A549 (cell line): ENCODE results near the gene LRRC7. TPM values are rescaled to one million over a fixed set of nuclear protein-coding genes. Genes with fewer than 3 reads are reported as not detected.

ENCODE experiments used
- ATAC-seq, 2 experiments: fragments of 200-7000 bp in 1 of 2; fragments of >200 bp in 1 of 2; cut with Nextera tagmentation in 1 of 2; cut with Tn5 transposase in 1 of 2; 3 replicates each; pipeline versions ENCODE4 v1.8.0 to v1.9.1; 2018 to 2020; ENCODE audit warnings: mild to moderate bottlenecking in 1 of 2, moderate library complexity in 1 of 2
- CTCF ChIA-PET: fragments of 300-600 bp; sonication (Branson Sonifier 250); formaldehyde crosslinking; extraction: SDS; loops from one replicate; lab custom pipeline; 2021; ENCODE audit warnings: antibody characterized with exemption, inconsistent platforms; lab: Yijun Ruan, JAX
- POLR2A ChIA-PET: fragments of 350-600 bp; formaldehyde crosslinking; extraction: SDS; loops from one replicate; lab custom pipeline; 2021; ENCODE audit warnings: antibody characterized with exemption, inconsistent platforms; lab: Yijun Ruan, JAX
- DNase-seq, 2 experiments: peaks; one replicate each; pipeline versions ENCODE4 v3.0.0 to v3.0.0-alpha.2; 2011 to 2016; ENCODE audit warnings: low read depth in 1 of 2, low spot score in 1 of 2
- FAIRE-seq: peaks from 2 replicates; lab custom pipeline; 2011; peaks lifted over from hg19 to GRCh38; lab: Jason Lieb, UNC
- H3K27ac ChIP-seq, 2 experiments: fragments of >200 bp; sonication (Bioruptor Twin); formaldehyde crosslinking; 3 replicates each; pipeline ENCODE4 v1.5.1; 2016 to 2017
- H3K4me1 ChIP-seq: fragments of >200 bp; sonication (Bioruptor Twin); formaldehyde crosslinking; 3 replicates; pipeline ENCODE4 v1.6.1; 2016
- H3K4me2 ChIP-seq: fragments of >200 bp; sonication (Bioruptor Twin); formaldehyde crosslinking; 3 replicates; pipeline ENCODE4 v1.6.1; 2016
- H3K4me3 ChIP-seq: fragments of >200 bp; sonication (Bioruptor Twin); formaldehyde crosslinking; 3 replicates; pipeline ENCODE4 v1.5.1; 2016
- H3K9me3 ChIP-seq: fragments of >200 bp; sonication (Bioruptor Twin); formaldehyde crosslinking; 3 replicates; pipeline ENCODE4 v1.6.1; 2016
- BHLHE40 ChIP-seq: IDR thresholded peaks from 2 replicates; pipeline ENCODE4 v1.6.1; 2012; ENCODE audit warnings: low read depth, low read length, inconsistent platforms
- CBX2 ChIP-seq: fragments of 200-600 bp; sonication (generic); IDR thresholded peaks from 2 replicates; pipeline ENCODE4 v1.6.1; 2016; ENCODE audit warnings: low read depth, mild to moderate bottlenecking, borderline replicate concordance
- CEBPB ChIP-seq, 2 experiments: fragments of >200 bp in 1 of 2; sonication (Bioruptor Twin) in 1 of 2; formaldehyde crosslinking in 1 of 2; IDR thresholded peaks; 2 replicates each; pipeline ENCODE4 v1.6.1; 2012 to 2016
- FOSB ChIP-seq: fragments of 250-450 bp; sonication (Bioruptor Pico); IDR thresholded peaks from 2 replicates; pipeline ENCODE4 v1.5.0; 2020; ENCODE audit warnings: mild to moderate bottlenecking, moderate library complexity
- FOSL2 ChIP-seq, 2 experiments: fragments of 450-650 bp in 1 of 2; fragments of >200 bp in 1 of 2; sonication (Bioruptor Twin) in 1 of 2; formaldehyde crosslinking; IDR thresholded peaks; 2 replicates each; pipeline versions ENCODE4 v1.5.0 to v1.6.1; 2016 to 2020; ENCODE audit warnings: mild to moderate bottlenecking in 1 of 2, moderate library complexity in 1 of 2
- GATA3 ChIP-seq: IDR thresholded peaks from 2 replicates; pipeline ENCODE4 v1.6.1; 2012; ENCODE audit warnings: borderline replicate concordance
- HDAC2 ChIP-seq: fragments of 200-600 bp; sonication (generic); IDR thresholded peaks from 2 replicates; pipeline ENCODE4 v1.6.1; 2016
- HOXA7 ChIP-seq: fragments of 250-450 bp; sonication (Bioruptor Pico); IDR thresholded peaks from 2 replicates; pipeline ENCODE4 v1.5.0; 2020; ENCODE audit warnings: mild to moderate bottlenecking, moderate library complexity
- HOXB13 ChIP-seq: fragments of 250-450 bp; sonication (Bioruptor Pico); IDR thresholded peaks from 2 replicates; pipeline ENCODE4 v1.5.0; 2020; ENCODE audit warnings: low read depth, mild to moderate bottlenecking, moderate library complexity
- JUN ChIP-seq, 2 experiments: fragments of >200 bp; sonication (Bioruptor Twin); formaldehyde crosslinking; IDR thresholded peaks; 2 replicates in 1 of 2; 3 replicates in 1 of 2; pipeline ENCODE4 v1.6.1; 2016 to 2017
- KDM1A ChIP-seq: fragments of 200-600 bp; sonication (generic); IDR thresholded peaks from 2 replicates; pipeline ENCODE4 v1.6.1; 2016; ENCODE audit warnings: low read depth, mild to moderate bottlenecking
- KDM5A ChIP-seq: fragments of 200-600 bp; sonication (generic); IDR thresholded peaks from 2 replicates; pipeline ENCODE4 v1.6.1; 2016; ENCODE audit warnings: antibody characterized with exemption, mild to moderate bottlenecking
- MYC ChIP-seq: IDR thresholded peaks from 2 replicates; pipeline ENCODE4 v1.6.1; 2012; ENCODE audit warnings: mild to moderate bottlenecking, inconsistent platforms, low read length, improper control_type of control experiment, borderline replicate concordance
- NR3C1 ChIP-seq: fragments of >200 bp; sonication (Bioruptor Twin); formaldehyde crosslinking; IDR thresholded peaks from 3 replicates; pipeline ENCODE4 v1.6.1; 2017
- POLR2A ChIP-seq: IDR thresholded peaks from 2 replicates; pipeline ENCODE4 v1.6.1; 2012; ENCODE audit warnings: mild to moderate bottlenecking, low read length
- POLR2AphosphoS2 ChIP-seq: conservative IDR thresholded peaks from 2 replicates; pipeline ENCODE4 v1.6.1; 2012; ENCODE audit warnings: low read length, improper control_type of control experiment, inconsistent platforms
- RARB ChIP-seq: fragments of 250-450 bp; sonication (Bioruptor Pico); IDR thresholded peaks from 2 replicates; pipeline ENCODE4 v1.8.0; 2021; ENCODE audit warnings: mild to moderate bottlenecking, moderate library complexity
- RFX5 ChIP-seq: fragments of 450-650 bp; IDR thresholded peaks from 2 replicates; pipeline ENCODE4 v1.7.1; 2014; ENCODE audit warnings: antibody characterized with exemption, mild to moderate bottlenecking, moderate library complexity
- TFCP2L1 ChIP-seq: fragments of 250-450 bp; sonication (Bioruptor Pico); IDR thresholded peaks from 2 replicates; pipeline ENCODE4 v1.5.0; 2021; ENCODE audit warnings: mild to moderate bottlenecking
- TP53 ChIP-seq: fragments of 250-450 bp; sonication (Bioruptor Pico); IDR thresholded peaks from 2 replicates; pipeline ENCODE4 v1.5.0; 2021; ENCODE audit warnings: mild to moderate bottlenecking, moderate library complexity
- ZC3H11A ChIP-seq: fragments of 450-650 bp; IDR thresholded peaks from 2 replicates; pipeline ENCODE4 v1.6.1; 2014; ENCODE audit warnings: antibody characterized with exemption, mild to moderate bottlenecking
- ZFP36 ChIP-seq: fragments of 450-650 bp; IDR thresholded peaks from 2 replicates; pipeline ENCODE4 v1.6.1; 2014; ENCODE audit warnings: borderline replicate concordance; ENCODE audit not compliant: partially characterized antibody
- WGBS: methylation state at CpG from one replicate; pipeline ENCODE4 v1.1.6; 2017; ENCODE audit errors: missing lambda C conversion rate; 5-methylcytosine and 5-hydroxymethylcytosine counted together
- polyA plus RNA-seq, 4 experiments: library from polyadenylated mRNA; depleted of rRNA in 3 of 4; stranded (reverse); fragments of >200 nt; fragmentation: RNase III in 1 of 4; extraction: RNeasy Plus Mini Kit Qiagen cat#74134 plus additional on column Dnase treatment in 1 of 4; gene quantifications; 2 replicates in 3 of 4; 3 replicates in 1 of 4; pipeline ENCODE4 v1.2.3, GENCODE V29; 2011 to 2017
- TF ChIP-seq, protein P1 (sequence below): fragments of >200 bp; sonication (Bioruptor Twin); formaldehyde crosslinking; IDR thresholded peaks from 2 replicates; pipeline ENCODE4 v1.6.1; 2016
- TF ChIP-seq, protein P2 (sequence below): fragments of 450-650 bp; IDR thresholded peaks from 2 replicates; pipeline ENCODE4 v1.6.1; 2014; ENCODE audit warnings: antibody characterized with exemption
- TF ChIP-seq, protein P3 (sequence below): fragments of >200 bp; sonication (Bioruptor Twin); formaldehyde crosslinking; IDR thresholded peaks from 3 replicates; pipeline ENCODE4 v1.6.1; 2016
- TF ChIP-seq, protein P4 (sequence below): fragments of >200 bp; sonication (Bioruptor Twin); formaldehyde crosslinking; IDR thresholded peaks from 3 replicates; pipeline ENCODE4 v1.5.1; 2016
- TF ChIP-seq, protein P5 (sequence below): fragments of 200-600 bp; sonication (generic); IDR thresholded peaks from 2 replicates; pipeline ENCODE4 v1.6.1; 2016; ENCODE audit warnings: antibody characterized with exemption, mild to moderate bottlenecking, moderate library complexity

LRRC7 gene
- polyA plus RNA-seq, 2 of the 4 experiments (the other 2 are of a cell fraction) = not detected

DNA sequence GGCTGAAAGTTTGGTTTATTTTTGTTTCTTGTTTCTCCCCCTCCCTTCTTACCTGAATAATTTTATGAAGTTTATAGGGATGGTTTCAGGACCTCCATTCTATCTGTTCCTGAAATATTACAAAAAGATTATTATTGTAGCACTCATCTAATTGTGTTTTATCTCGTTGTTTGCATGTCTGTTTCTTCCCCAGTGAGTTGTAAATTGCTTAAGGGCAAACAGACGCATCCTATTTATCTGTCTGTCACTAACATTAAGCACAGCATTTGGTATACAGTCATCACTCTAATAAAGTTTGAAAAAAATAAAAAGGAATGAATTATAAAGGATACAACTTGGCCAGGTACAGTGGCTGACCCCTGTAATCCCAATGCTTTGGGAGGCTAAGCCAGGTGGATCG, 123.5 kb downstream of the LRRC7 start:
- ChIA-PET POLR2A (no interaction called here), CTCF (no interaction called here)
- WGBS = 16% methylated on average over 3 of the region's 3 CpGs
- DNase-seq (no peak), FAIRE-seq (no peak), ATAC-seq (no peak)
- TF ChIP-seq MYC = no peak
- TF ChIP-seq CEBPB (IDR thresholded peaks at IDR 0.05) = no peak
- no peak for TF ChIP-seq POLR2A
- no peak for TF ChIP-seq HOXA7 (CRISPR knock-in tag)
- no peak for TF ChIP-seq TFCP2L1 (CRISPR knock-in tag)
- TF ChIP-seq, protein P1, sequence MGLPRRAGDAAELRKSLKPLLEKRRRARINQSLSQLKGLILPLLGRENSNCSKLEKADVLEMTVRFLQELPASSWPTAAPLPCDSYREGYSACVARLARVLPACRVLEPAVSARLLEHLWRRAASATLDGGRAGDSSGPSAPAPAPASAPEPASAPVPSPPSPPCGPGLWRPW = no peak
- TF ChIP-seq POLR2AphosphoS2 = no peak
- Histone ChIP-seq H3K9me3 (no peaks in the 10 kb centered on the region), H3K27ac (no peak overlapping the region), H3K4me3 (no peak overlapping the region), H3K4me2 (no peak overlapping the region), H3K4me1 (no peaks in the 10 kb centered on the region)

DNA sequence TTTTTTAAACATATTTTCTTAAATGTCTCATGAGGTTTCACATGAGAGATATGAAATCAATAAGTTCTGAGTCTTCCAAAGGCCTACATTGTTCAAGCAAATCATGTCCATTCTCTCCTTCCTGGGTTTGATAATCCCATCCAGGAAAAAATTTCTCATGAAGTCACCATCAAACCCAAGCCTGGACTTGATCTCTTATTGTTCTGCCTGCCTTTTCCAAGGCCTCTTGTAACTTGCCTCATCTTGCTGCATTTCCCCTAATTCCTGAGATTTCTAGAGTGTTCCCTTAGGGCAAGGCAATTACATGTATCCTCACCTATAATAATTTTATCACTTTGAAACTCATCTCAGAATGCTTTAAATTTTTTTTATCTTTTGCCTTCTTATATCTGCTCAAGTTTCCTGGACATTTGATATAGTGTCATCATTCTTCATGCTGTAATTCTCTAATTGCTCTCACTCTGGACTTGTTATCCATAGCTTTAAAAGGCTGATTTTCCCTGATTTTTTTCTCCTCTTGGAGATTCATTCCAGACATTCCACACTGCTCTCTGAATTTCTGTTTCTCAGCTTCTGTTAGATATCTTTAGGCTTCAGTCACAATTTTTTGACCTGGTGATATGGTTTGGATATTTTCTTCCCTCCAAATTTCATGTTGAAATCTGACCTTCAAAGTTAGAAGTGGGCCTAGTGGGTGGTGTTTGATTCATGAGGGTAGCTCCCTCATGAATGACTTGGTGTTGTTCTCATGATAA, 126.4 kb downstream of the LRRC7 start:
- FAIRE-seq (no peak), ATAC-seq (no peak), DNase-seq (no peak)
- Histone ChIP-seq H3K4me2 (no peak overlapping the region), H3K27ac (no peak overlapping the region), H3K4me1 (no peaks in the 10 kb centered on the region), H3K4me3 (no peak overlapping the region), H3K9me3 (no peaks in the 10 kb centered on the region)
- no peak for TF ChIP-seq FOSB (CRISPR knock-in tag)
- TF ChIP-seq, protein P2, sequence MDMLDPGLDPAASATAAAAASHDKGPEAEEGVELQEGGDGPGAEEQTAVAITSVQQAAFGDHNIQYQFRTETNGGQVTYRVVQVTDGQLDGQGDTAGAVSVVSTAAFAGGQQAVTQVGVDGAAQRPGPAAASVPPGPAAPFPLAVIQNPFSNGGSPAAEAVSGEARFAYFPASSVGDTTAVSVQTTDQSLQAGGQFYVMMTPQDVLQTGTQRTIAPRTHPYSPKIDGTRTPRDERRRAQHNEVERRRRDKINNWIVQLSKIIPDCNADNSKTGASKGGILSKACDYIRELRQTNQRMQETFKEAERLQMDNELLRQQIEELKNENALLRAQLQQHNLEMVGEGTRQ = no peak
- TF ChIP-seq BHLHE40 = no peak
- TF ChIP-seq NR3C1 = no peak
- no peak for TF ChIP-seq CBX2
- TF ChIP-seq, protein P3, sequence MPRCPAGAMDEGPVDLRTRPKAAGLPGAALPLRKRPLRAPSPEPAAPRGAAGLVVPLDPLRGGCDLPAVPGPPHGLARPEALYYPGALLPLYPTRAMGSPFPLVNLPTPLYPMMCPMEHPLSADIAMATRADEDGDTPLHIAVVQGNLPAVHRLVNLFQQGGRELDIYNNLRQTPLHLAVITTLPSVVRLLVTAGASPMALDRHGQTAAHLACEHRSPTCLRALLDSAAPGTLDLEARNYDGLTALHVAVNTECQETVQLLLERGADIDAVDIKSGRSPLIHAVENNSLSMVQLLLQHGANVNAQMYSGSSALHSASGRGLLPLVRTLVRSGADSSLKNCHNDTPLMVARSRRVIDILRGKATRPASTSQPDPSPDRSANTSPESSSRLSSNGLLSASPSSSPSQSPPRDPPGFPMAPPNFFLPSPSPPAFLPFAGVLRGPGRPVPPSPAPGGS = no peak
- TF ChIP-seq JUN (IDR thresholded peaks at IDR 0.05) = no peak
- TF ChIP-seq HOXA7 (CRISPR knock-in tag) = no peak
- no peak for TF ChIP-seq TP53 (CRISPR knock-in tag)
- no peak for TF ChIP-seq HDAC2
- POLR2A ChIA-PET = interaction anchor here (0.6 kb wide), 1 partner anchor 1386 kb away, joined by 3 read pairs; no protein-coding TSS in a partner anchor
- CTCF ChIA-PET = no interaction called here

DNA sequence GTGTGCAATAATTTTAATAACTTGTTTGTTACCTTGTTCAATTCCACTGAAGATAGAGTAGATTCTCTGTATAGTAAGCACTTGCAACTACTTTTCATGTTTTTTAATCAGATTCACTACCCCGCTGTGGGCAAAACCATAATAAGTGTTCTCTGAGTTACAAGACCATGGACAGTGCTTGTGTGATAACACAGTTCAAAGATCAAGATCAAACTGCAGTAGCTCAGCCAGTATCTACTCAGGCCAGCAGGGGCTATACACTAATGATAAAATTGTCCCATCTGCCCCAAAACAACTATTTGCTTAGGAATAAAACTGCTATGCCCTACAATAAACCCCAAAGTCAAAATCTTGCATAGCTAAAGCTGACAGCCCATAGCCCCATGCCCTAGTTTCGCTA, 129.6 kb downstream of the LRRC7 start:
- TF ChIP-seq KDM5A (no peak), ZFP36 (no peak), GATA3 (no peak), FOSL2 (IDR thresholded peaks at IDR 0.05) (no peak), FOSL2 (CRISPR knock-in tag; IDR thresholded peaks at IDR 0.05) (no peak), RFX5 (no peak), RARB (CRISPR knock-in tag) (no peak), KDM1A (no peak), HOXB13 (no peak), ZC3H11A (no peak)
- TF ChIP-seq, protein P4, sequence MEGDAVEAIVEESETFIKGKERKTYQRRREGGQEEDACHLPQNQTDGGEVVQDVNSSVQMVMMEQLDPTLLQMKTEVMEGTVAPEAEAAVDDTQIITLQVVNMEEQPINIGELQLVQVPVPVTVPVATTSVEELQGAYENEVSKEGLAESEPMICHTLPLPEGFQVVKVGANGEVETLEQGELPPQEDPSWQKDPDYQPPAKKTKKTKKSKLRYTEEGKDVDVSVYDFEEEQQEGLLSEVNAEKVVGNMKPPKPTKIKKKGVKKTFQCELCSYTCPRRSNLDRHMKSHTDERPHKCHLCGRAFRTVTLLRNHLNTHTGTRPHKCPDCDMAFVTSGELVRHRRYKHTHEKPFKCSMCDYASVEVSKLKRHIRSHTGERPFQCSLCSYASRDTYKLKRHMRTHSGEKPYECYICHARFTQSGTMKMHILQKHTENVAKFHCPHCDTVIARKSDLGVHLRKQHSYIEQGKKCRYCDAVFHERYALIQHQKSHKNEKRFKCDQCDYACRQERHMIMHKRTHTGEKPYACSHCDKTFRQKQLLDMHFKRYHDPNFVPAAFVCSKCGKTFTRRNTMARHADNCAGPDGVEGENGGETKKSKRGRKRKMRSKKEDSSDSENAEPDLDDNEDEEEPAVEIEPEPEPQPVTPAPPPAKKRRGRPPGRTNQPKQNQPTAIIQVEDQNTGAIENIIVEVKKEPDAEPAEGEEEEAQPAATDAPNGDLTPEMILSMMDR = no peak
- TF ChIP-seq, protein P5, sequence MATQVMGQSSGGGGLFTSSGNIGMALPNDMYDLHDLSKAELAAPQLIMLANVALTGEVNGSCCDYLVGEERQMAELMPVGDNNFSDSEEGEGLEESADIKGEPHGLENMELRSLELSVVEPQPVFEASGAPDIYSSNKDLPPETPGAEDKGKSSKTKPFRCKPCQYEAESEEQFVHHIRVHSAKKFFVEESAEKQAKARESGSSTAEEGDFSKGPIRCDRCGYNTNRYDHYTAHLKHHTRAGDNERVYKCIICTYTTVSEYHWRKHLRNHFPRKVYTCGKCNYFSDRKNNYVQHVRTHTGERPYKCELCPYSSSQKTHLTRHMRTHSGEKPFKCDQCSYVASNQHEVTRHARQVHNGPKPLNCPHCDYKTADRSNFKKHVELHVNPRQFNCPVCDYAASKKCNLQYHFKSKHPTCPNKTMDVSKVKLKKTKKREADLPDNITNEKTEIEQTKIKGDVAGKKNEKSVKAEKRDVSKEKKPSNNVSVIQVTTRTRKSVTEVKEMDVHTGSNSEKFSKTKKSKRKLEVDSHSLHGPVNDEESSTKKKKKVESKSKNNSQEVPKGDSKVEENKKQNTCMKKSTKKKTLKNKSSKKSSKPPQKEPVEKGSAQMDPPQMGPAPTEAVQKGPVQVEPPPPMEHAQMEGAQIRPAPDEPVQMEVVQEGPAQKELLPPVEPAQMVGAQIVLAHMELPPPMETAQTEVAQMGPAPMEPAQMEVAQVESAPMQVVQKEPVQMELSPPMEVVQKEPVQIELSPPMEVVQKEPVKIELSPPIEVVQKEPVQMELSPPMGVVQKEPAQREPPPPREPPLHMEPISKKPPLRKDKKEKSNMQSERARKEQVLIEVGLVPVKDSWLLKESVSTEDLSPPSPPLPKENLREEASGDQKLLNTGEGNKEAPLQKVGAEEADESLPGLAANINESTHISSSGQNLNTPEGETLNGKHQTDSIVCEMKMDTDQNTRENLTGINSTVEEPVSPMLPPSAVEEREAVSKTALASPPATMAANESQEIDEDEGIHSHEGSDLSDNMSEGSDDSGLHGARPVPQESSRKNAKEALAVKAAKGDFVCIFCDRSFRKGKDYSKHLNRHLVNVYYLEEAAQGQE = no peak
- TF ChIP-seq, all 56 proteins: peak for 0
- FAIRE-seq (no peak), ATAC-seq (no peak), DNase-seq (no peak)
- Histone ChIP-seq H3K4me1 (no peaks in the 10 kb centered on the region), H3K4me2 (no peak overlapping the region), H3K9me3 (no peaks in the 10 kb centered on the region), H3K4me3 (no peak overlapping the region), H3K27ac (no peak overlapping the region)
- ChIA-PET CTCF (no interaction called here), POLR2A (no interaction called here)
- WGBS = 0% methylated on average over 2 of the region's 2 CpGs
